Measurements from ENCODE around the gene FOXL3. TPM values are rescaled to one million over a fixed set of nuclear protein-coding genes. Genes with fewer than 3 reads are reported as not detected.

Gene FOXL3
- total RNA-seq, 1 donor from 2014 or later = not detected

DNA sequence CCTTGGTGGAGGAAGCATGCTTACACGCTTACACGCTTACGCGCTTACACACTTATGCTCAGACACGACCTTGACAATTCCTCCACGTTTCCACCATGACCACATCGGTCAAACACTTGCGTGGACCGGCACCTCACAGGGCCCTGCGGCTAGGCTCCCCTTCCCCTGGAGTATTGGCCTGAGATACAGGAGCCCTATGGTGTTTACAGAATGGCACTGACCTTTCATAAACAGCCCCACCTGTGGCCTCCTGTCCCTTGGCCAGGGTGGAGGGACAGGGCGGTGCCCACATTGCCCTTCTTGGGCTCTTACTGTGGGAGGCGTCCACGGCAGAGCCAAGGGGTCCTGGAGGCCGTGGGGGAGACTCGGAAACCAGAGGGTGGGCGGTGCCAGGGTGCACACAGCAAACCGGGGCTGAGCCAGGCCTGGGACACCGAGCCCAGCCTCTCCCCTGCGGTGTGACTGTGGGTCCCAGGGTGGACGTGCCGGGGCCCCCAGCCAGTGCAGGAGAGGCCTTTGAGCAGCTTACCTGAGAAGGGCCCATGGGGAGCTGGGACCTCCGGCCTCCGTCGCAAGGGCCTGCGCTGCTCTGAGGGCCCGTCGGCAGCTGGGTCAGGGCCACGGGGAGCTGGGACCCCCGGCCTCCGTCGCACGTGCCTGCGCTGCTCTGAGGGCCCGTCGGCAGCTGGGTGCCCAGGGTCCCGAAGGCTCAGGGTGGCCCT is 44.2 kb upstream of the FOXL3 start:
- no peak overlapping the region for H3K4me3 Mint-ChIP-seq
- no peaks in the 10 kb centered on the region for H3K27me3 Mint-ChIP-seq (ENCODE audit: low read depth)
- peaks cover 2% of the 10 kb centered on the region for H3K36me3 Mint-ChIP-seq (ENCODE audit: low read depth)
- TF ChIP-seq, protein P1, sequence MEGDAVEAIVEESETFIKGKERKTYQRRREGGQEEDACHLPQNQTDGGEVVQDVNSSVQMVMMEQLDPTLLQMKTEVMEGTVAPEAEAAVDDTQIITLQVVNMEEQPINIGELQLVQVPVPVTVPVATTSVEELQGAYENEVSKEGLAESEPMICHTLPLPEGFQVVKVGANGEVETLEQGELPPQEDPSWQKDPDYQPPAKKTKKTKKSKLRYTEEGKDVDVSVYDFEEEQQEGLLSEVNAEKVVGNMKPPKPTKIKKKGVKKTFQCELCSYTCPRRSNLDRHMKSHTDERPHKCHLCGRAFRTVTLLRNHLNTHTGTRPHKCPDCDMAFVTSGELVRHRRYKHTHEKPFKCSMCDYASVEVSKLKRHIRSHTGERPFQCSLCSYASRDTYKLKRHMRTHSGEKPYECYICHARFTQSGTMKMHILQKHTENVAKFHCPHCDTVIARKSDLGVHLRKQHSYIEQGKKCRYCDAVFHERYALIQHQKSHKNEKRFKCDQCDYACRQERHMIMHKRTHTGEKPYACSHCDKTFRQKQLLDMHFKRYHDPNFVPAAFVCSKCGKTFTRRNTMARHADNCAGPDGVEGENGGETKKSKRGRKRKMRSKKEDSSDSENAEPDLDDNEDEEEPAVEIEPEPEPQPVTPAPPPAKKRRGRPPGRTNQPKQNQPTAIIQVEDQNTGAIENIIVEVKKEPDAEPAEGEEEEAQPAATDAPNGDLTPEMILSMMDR (conservative IDR thresholded peaks at IDR 0.05) = no peak
- DNase-seq (ENCODE audit: low read depth, low spot score) = no peak
- H3K27ac Mint-ChIP-seq (ENCODE audit: unreplicated experiment) = no peak overlapping the region
- H3K4me1 Mint-ChIP-seq = peaks cover 8% of the 10 kb centered on the region
- no peaks in the 10 kb centered on the region for H3K9me3 Mint-ChIP-seq

DNA sequence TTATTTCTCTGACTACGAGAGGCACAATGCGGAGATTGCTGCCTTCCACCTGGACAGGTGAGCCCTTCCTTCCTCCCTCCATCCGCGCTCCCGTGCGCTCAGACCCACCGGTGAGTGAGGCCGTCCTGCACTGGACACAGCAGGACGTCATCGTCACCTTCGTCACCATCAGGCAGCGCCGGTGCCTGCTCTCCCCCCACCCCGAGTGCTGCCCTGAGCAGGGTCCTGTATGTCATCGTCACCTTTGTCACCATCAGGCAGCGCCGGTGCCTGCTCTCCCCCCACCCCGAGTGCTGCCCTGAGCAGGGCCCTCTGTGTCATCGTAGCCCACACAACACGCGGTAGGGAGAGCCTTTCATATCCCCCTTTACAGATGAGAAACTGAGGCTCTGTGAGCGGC is 43.5 kb upstream of the FOXL3 start:
- Mint-ChIP-seq H3K4me3 (no peak overlapping the region), H3K9me3 (no peaks in the 10 kb centered on the region), H3K27ac (ENCODE audit: unreplicated experiment) (peak overlapping the region; percentile 93), H3K36me3 (ENCODE audit: low read depth) (peaks cover 2% of the 10 kb centered on the region), H3K4me1 (peaks cover 4% of the 10 kb centered on the region), H3K27me3 (ENCODE audit: low read depth) (no peaks in the 10 kb centered on the region)
- DNase-seq (ENCODE audit: low read depth, low spot score) = no peak
- TF ChIP-seq, protein P1 (conservative IDR thresholded peaks at IDR 0.05) = no peak

DNA sequence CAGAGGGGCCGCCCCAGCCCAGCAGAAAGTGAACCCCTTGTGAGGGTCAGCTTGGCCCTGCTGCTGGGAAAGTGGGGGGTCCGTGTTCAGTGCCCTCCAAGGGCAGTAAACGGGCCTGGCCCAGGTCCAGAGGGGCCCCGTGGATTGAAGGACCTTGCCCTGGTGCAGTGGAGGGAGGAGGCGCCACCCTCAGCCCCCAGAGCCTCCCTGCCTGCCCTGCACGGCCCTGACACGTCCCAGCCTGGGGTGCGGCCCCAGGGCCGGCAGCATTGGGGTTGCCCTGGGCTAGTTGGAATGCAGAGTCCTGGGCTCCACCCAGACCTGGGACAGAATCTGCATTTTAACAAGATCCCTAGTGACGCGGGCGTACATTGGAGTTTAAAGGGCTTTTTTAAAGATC is 42.8 kb upstream of the FOXL3 start:
- Mint-ChIP-seq H3K36me3 (ENCODE audit: low read depth) (no peaks in the 10 kb centered on the region), H3K4me1 (no peaks in the 10 kb centered on the region), H3K4me3 (no peak overlapping the region), H3K27ac (ENCODE audit: unreplicated experiment) (no peak overlapping the region), H3K9me3 (no peaks in the 10 kb centered on the region), H3K27me3 (ENCODE audit: low read depth) (no peaks in the 10 kb centered on the region)
- TF ChIP-seq, protein P1 (conservative IDR thresholded peaks at IDR 0.05) = no peak
- no peak for DNase-seq (ENCODE audit: low read depth, low spot score)

DNA sequence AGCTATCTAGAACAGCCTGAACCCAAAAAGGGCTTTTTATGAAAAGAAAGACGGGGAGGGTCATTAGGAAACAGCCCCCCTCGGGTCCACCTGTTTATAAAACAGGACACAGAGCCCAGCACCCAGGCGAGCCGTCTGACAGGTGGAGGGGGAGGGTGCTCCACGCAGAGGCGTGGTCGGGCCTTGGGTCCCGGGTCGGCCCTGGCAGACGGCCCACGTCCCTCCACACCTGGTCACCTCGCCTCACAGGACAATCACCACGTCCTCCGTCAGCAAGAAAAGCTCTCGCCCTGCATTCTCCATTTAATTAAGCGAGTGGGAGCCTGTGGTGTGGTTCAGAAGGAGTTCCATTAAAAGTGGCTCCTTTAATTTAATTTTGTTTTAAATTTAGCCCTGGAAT is 42.3 kb upstream of the FOXL3 start:
- no peaks in the 10 kb centered on the region for H3K4me1 Mint-ChIP-seq
- TF ChIP-seq, protein P1 (conservative IDR thresholded peaks at IDR 0.05) = no peak
- H3K4me3 Mint-ChIP-seq = no peak overlapping the region
- no peak for DNase-seq (ENCODE audit: low read depth, low spot score)
- H3K27ac Mint-ChIP-seq (ENCODE audit: unreplicated experiment) = no peak overlapping the region
- H3K9me3 Mint-ChIP-seq = no peaks in the 10 kb centered on the region
- no peaks in the 10 kb centered on the region for H3K27me3 Mint-ChIP-seq (ENCODE audit: low read depth)
- no peaks in the 10 kb centered on the region for H3K36me3 Mint-ChIP-seq (ENCODE audit: low read depth)

DNA sequence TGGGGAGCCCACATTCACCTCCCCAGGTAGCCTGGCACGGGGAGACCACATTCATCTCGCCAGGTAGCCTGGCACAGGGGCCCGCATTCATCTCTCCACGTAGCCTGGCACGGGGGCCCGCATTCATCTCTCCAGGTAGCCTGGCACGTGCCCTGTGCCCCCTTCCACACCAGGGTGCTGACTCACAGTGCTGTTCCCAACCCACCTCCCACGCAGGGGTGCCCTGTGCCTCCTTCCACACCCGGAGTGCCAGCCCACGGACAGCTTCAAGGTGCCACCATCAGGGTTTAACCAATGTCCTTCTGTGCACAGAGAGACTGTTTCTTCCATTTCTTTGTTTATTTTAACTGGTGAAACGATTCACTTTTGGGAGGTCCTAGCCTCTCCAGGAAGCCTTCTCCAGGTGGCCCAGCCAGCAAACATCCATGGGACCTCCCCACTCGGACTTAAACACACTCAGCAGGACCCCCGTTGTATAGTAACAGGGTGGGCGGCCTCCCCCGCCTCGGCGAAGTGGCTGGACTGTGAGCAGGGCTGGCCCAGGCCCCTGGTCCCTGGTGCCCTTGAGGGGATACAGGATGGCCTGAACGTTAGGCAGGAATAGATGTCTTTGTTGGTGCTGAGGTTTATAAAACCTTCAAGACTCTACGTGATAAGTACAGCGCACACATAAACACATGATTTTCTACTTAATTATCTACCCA is 41.1 kb upstream of the FOXL3 start:
- no peaks in the 10 kb centered on the region for H3K36me3 Mint-ChIP-seq (ENCODE audit: low read depth)
- H3K27ac Mint-ChIP-seq (ENCODE audit: unreplicated experiment) = peak overlapping the region; percentile 75
- no peaks in the 10 kb centered on the region for H3K4me1 Mint-ChIP-seq
- no peaks in the 10 kb centered on the region for H3K9me3 Mint-ChIP-seq
- no peak overlapping the region for H3K4me3 Mint-ChIP-seq
- DNase-seq (ENCODE audit: low read depth, low spot score) = no peak
- no peaks in the 10 kb centered on the region for H3K27me3 Mint-ChIP-seq (ENCODE audit: low read depth)
- TF ChIP-seq, protein P1 (conservative IDR thresholded peaks at IDR 0.05) = no peak

All from neural crest cell (in vitro differentiated cells).